ENCODE measurements around the gene FAM171A1. TPM values are rescaled to one million over a fixed set of nuclear protein-coding genes. Genes with fewer than 3 reads are reported as not detected.
A peak's percentile ranks its signal among the peaks of the same experiment; 100 is the strongest.

The FAM171A1 gene
- total and polyA plus RNA-seq, 4 donors: 3.4 to 23.5 (median 9.7) TPM

- no peaks in the 10 kb centered on the region for H3K27me3 ChIP-seq (ENCODE audit: control insufficient read depth in 3 of 3, insufficient read depth in 3 of 3, low read length in 2 of 3)
- TF ChIP-seq CTCF (IDR thresholded peaks at IDR 0.05; ENCODE audit: control extremely low read depth, extremely low read depth): peak; percentile 36
- peaks cover 3 to 34% (median 18%) of the 10 kb centered on the region in 5 donors for H3K4me1 ChIP-seq (ENCODE audit: control insufficient read depth in 5 of 5, insufficient read depth in 5 of 5, low read length in 5 of 5)
- peak within 1 kb of the TSS; percentile 37 to 75 for H3K9ac ChIP-seq (ENCODE audit: insufficient read depth in 1 of 2, low read length in 2 of 2)
- 0 to 1% methylated on average over 37 to 68 of the region's 70 CpGs for WGBS, 2 donors
- no peaks in the 10 kb centered on the region for H3K9me3 ChIP-seq (ENCODE audit: control insufficient read depth in 4 of 4, insufficient read depth in 3 of 4, low read length in 3 of 4)
- peak within 1 kb of the TSS; percentile 99 for H3K4me3 ChIP-seq
- ATAC-seq (ENCODE audit: insufficient read depth, low FRiP score): peak; percentile 84
- DNase-seq: no peak
- peak within 1 kb of the TSS; percentile 89 to 98 for H3K27ac ChIP-seq (ENCODE audit: low read depth in 1 of 2, low read length in 1 of 2)
- no peaks in the 10 kb centered on the region for H3K36me3 ChIP-seq (ENCODE audit: control insufficient read depth in 4 of 4, insufficient read depth in 4 of 4, low read length in 4 of 4)
Observed at GRCh38 chr10:15168291-15168785, 202.8 kb downstream of the FAM171A1 start, which contains the start of gene NMT2. Gene NMT2, minus strand, starts transcription at chr10:15168693. Its CDS starts 81 bp downstream, at chr10:15168612.

- peak; percentile 74 to 76 (median 75) for DNase-seq
- ATAC-seq (ENCODE audit: insufficient read depth, low FRiP score): peak; percentile 4
- Histone ChIP-seq H3K36me3 (ENCODE audit: control insufficient read depth in 4 of 4, insufficient read depth in 4 of 4, low read length in 4 of 4) (no peaks in the 10 kb centered on the region), H3K27me3 (ENCODE audit: control insufficient read depth in 3 of 3, insufficient read depth in 3 of 3, low read length in 2 of 3) (no peaks in the 10 kb centered on the region), H3K9me3 (ENCODE audit: control insufficient read depth in 4 of 4, insufficient read depth in 3 of 4, low read length in 3 of 4) (no peaks in the 10 kb centered on the region), H3K9ac (ENCODE audit: insufficient read depth in 1 of 2, low read length in 2 of 2) (peak overlapping the region in 1 of 2 donors; percentile 65), H3K4me3 (peak overlapping the region; percentile 99), H3K27ac (ENCODE audit: low read depth in 1 of 2, low read length in 1 of 2) (peak overlapping the region; percentile 89 to 98), H3K4me1 (ENCODE audit: control insufficient read depth in 5 of 5, insufficient read depth in 5 of 5, low read length in 5 of 5) (peaks cover 3 to 34% (median 18%) of the 10 kb centered on the region in 5 donors)
- no peak for TF ChIP-seq CTCF (IDR thresholded peaks at IDR 0.05; ENCODE audit: control extremely low read depth, extremely low read depth)
- 2 to 7% methylated on average over 33 to 54 of the region's 54 CpGs for WGBS, 2 donors
Observed at GRCh38 chr10:15167411-15168290, 203.4 kb downstream of the FAM171A1 start.

- Histone ChIP-seq H3K4me3 (no peak overlapping the region), H3K36me3 (ENCODE audit: control insufficient read depth in 4 of 4, insufficient read depth in 4 of 4, low read length in 4 of 4) (no peaks in the 10 kb centered on the region), H3K9me3 (ENCODE audit: control insufficient read depth in 4 of 4, insufficient read depth in 3 of 4, low read length in 3 of 4) (no peaks in the 10 kb centered on the region), H3K27me3 (ENCODE audit: control insufficient read depth in 3 of 3, insufficient read depth in 3 of 3, low read length in 2 of 3) (no peaks in the 10 kb centered on the region), H3K9ac (ENCODE audit: insufficient read depth in 1 of 2, low read length in 2 of 2) (no peak overlapping the region), H3K27ac (ENCODE audit: low read depth in 1 of 2, low read length in 1 of 2) (no peak overlapping the region), H3K4me1 (ENCODE audit: control insufficient read depth in 5 of 5, insufficient read depth in 5 of 5, low read length in 5 of 5) (peaks cover 3 to 34% (median 18%) of the 10 kb centered on the region in 5 donors)
- no peak for ATAC-seq (ENCODE audit: insufficient read depth, low FRiP score)
- 90 to 93% methylated on average over 2 of the region's 2 CpGs for WGBS, 2 donors
- no peak for TF ChIP-seq CTCF (IDR thresholded peaks at IDR 0.05; ENCODE audit: control extremely low read depth, extremely low read depth)
- DNase-seq: peak in 2 of 3 donors; percentile 19 to 48
Observed at GRCh38 chr10:15166325-15166724, 204.8 kb downstream of the FAM171A1 start.

Measured in lung (tissue), 12 donors.